HG02970 (cell line): ENCODE data around the gene NCOA5.
A peak's percentile ranks its signal among the peaks of the same experiment; 100 is the strongest.

Experiments
- ATAC-seq: cut with Tn5 transposase; IDR thresholded peaks from one replicate; pipeline ENCODE4 v1.9.1; 2021; ENCODE audit warnings: mild to moderate bottlenecking, moderate library complexity, moderate number of reproducible peaks; ENCODE audit not compliant: unreplicated experiment, low FRiP score

NCOA5 gene

DNA sequence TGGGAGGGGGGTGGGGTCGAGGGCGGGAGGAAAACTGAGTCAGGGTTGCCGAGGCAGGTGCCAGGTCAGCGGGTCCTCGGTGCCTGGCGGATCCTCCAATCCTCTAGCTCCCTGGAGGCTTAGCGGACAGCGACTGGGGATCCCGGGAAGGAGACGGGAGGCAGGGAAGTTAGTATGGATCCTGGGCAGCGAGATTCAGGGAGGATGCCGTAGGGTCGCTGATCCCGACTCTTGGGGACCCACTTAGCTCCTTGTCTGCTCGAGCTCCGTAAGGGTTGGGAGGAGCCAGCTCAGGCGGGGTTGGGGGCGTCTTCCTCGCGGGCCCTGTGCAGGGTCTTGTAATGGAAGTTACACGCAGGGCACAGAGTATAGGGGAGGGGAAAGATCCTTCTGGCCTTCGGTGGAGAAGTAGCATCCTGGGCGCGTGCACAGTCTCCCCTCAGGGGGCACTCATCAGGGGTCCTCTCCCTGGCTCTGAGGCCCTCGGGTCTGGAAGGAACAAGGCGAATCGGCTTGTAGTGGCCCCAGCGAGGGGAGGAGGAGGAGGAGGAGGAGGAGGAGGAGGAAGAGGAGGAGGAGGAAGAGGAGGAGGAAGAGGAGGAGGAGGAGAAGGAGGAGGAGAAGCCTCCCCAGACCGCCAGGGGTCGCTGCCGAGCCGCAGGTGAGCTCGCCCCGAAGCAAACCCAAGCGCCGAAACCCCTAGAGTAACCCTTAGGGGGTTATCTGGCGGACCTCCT is 67.2 kb downstream of the NCOA5 start:
- no peak for ATAC-seq

DNA sequence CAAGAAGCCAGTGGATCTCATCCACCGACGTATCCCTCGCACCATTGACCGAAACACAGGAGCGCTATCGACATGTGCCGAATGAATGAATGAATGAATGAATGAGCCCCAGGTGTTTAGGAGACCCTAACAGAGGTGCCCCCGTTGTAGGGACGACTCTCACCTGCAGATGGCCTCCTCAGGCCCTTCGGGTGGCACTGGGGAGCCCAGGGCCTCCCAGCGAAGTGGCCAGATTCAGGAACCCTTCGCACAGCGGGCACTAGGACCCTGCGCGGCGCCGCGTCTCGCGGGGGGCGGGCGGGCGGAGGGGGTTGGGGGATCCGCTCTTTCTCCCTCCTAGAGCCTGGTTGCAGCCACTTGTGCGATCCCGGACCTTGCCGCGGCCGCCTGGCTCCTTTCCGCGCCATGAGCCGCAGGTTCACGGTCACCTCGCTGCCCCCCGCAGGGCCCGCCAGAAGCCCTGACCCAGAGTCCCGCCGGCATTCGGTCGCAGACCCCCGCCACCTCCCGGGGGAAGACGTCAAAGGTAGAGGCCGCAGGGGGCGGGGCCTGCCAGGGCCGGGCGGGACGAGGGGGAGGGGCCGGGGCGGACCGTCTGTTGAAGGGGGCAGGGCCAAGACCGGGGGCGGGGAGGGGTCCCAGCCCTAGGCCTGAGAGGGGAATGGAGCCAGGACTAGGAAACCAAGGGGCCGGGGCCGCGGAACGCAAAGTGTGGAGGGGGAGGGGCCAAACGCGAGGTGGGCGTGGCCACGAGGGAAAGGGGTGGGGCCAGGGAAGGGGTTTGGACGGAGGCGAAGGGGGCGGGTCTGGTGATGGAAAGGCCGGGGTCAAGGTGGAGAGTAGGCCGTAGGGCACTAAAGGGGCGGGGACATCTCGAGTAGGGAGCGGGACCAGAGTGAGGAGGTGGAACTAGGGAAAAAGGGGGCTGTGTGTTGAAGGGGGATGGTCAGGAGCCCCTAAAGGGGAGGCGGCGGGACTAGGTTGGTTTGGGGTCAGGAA is 68.1 kb downstream of the NCOA5 start:
- no peak for ATAC-seq

GRCh38 chr20:46020555-46020954 is 69.2 kb downstream of the NCOA5 start:
- no peak for ATAC-seq

- ATAC-seq: no peak
Measured at GRCh38 chr20:46018611-46019010, 71.2 kb downstream of the NCOA5 start.

- no peak for ATAC-seq
Measured at GRCh38 chr20:46018112-46018511, 71.7 kb downstream of the NCOA5 start.

- no peak for ATAC-seq
Measured at GRCh38 chr20:46017272-46017671, 72.5 kb downstream of the NCOA5 start.

DNA sequence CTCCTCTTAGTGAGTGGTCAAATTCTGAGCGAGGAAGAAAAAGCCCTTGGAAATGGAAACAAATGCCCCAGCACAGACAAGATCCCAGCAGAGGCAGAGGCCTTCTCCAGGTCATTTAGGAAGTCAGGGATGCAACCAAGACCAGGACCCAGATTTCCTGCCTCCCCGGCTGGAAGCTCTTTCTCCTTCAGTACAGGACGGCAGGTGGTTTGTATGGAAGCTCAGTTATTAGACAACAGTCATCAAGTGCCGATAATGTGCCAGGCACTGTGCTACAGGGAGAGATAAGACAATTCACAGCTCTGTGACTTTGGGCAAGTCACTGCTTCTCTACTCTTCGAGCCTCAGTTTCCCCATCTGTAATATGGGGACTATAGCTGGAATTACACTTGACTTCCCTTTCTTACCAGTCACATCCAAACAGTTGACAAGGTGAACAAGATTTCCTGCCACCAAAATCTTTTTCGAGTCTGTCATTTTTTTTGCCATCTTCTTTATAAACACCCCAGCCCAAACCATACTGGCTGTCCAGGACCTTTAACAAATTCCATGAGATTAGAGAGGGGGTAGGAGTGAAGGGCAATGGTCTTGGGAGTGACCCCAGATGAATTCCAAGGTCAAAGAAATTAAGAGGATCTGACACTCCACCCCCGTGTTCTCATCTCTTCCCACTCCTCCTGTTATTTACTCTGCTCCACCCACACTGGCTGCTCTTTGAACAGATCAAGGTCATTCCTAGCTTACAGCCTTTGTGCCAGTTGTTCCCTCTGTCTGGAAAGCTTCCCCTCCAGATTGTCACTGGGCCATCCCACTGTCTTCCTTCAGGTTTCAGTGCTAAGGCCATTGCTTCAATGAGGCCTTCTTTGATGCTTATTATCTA is 75.0 kb downstream of the NCOA5 start:
- ATAC-seq: no peak

DNA sequence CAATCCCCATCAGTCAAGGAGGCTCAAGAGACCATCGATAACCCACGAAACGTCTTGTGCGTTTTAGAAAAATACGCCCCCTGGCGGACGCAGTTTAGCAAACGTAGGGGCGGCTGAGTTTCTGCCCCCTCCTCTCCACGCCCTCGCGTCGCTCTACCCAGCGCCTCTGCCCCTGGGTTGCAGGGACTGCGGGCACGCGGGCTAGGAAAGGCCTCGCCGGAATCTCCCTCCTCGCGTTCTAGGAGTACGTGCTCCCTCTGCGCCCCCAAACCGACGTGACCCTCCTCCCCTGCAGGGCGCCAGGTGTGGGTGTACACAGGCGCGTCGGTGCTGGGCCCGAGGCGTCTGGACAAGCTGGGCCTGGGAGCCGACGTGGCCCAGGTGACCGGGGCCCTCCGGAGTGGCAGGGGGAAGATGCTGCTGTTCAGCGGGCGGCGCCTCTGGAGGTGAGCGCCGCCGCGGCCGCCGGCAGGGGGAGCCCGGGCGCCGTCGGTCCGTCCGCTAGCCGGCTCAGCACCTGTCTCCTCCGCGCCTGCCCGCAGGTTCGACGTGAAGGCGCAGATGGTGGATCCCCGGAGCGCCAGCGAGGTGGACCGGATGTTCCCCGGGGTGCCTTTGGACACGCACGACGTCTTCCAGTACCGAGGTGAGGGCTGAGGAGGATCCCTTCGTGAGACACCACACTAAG is 75.8 kb downstream of the NCOA5 start:
- peak; percentile 66 for ATAC-seq

GRCh38 chr20:46013322-46013828 is 76.4 kb downstream of the NCOA5 start:
- no peak for ATAC-seq

DNA sequence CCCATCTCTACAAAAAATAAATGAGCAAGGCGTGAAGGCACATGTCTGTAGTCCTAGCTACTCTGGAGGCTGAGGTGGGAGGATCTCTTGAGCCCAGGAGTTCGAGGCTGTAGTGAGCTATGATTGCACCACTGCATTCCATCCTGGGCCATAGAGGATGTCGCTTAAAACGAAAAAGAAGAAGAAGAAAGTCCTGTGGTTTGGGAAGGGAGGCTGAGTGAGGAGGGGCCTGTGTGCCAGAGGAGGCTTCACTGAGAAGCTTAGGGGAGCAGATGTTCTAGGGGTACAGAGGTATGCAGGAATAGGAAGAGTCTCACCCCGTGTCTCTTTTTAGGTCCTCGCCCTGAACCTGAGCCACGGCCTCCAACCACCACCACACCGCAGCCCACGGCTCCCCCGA is 76.8 kb downstream of the NCOA5 start:
- ATAC-seq: no peak

DNA sequence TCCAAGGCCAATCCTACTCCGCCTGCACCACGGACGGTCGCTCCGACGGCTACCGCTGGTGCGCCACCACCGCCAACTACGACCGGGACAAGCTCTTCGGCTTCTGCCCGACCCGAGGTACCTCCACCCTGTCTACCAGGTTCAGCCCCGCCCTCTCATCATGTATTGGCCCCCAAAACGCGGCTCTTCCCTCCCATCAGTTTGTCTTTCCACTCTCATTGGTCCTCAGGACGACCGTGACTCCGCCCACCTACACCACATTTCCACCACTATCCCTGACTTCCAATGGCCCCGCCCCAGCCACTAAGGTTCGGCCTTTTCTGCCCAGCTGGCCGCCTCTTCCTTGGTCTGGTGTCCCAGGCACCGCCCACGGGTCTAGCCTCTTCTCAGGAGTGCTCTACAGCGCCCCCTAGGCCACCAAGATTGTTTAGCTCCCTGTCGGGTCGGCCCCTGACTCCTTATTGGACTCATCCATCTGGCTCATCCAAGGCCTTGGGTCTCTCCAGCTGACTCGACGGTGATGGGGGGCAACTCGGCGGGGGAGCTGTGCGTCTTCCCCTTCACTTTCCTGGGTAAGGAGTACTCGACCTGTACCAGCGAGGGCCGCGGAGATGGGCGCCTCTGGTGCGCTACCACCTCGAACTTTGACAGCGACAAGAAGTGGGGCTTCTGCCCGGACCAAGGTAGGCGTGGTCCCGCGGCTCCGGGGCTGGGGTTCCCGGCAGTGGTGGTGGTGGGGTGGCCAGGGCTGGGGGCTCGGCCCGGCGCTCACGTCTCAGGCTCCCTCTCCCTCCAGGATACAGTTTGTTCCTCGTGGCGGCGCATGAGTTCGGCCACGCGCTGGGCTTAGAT is 77.9 kb downstream of the NCOA5 start:
- ATAC-seq: no peak
